ENCODE results near the gene FAM222B.

Gene FAM222B

DNA sequence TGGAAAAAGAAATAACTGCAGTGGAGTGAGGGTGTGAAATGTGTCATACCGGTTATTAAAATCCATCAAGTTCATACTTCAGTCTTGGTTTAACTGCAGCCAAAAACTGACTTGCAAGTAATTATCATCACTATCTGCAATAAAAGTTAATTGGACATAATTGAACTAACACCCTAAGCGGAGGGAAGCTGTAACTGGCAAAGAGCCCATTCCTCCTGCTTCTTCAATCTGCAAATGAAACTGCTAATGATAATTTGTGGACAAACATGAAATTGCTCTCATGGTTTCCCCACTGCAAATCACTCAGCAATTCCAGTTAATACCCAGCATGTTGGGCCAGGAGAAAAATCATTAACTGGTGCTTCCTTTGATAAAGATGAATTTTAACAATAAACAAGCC is 46.5 kb downstream of the FAM222B start (continued):
- TF ChIP-seq HOXC10 (CRISPR knock-in tag; IDR thresholded peaks at IDR 0.05) (no peak), KLF9 (tag by site-specific recombination; IDR thresholded peaks at IDR 0.05; ENCODE audit: low read depth) (no peak), ZNF266 (tag by site-specific recombination; IDR thresholded peaks at IDR 0.05; ENCODE audit: low read depth) (no peak), ZNF707 (tag by site-specific recombination; IDR thresholded peaks at IDR 0.05) (no peak), ZNF146 (tag by site-specific recombination; IDR thresholded peaks at IDR 0.05) (no peak), ZNF768 (tag by site-specific recombination; IDR thresholded peaks at IDR 0.05) (no peak), YY1 (tag by site-specific recombination; IDR thresholded peaks at IDR 0.05) (no peak), ZBTB8A (tag by site-specific recombination; IDR thresholded peaks at IDR 0.05) (no peak), TCF7L2 (IDR thresholded peaks at IDR 0.05; ENCODE audit: borderline replicate concordance, low read depth, low read length) (no peak), PRDM1 (tag by site-specific recombination; IDR thresholded peaks at IDR 0.05) (no peak), GFI1B (tag by site-specific recombination; IDR thresholded peaks at IDR 0.05) (no peak)
- TF ChIP-seq, protein P1, sequence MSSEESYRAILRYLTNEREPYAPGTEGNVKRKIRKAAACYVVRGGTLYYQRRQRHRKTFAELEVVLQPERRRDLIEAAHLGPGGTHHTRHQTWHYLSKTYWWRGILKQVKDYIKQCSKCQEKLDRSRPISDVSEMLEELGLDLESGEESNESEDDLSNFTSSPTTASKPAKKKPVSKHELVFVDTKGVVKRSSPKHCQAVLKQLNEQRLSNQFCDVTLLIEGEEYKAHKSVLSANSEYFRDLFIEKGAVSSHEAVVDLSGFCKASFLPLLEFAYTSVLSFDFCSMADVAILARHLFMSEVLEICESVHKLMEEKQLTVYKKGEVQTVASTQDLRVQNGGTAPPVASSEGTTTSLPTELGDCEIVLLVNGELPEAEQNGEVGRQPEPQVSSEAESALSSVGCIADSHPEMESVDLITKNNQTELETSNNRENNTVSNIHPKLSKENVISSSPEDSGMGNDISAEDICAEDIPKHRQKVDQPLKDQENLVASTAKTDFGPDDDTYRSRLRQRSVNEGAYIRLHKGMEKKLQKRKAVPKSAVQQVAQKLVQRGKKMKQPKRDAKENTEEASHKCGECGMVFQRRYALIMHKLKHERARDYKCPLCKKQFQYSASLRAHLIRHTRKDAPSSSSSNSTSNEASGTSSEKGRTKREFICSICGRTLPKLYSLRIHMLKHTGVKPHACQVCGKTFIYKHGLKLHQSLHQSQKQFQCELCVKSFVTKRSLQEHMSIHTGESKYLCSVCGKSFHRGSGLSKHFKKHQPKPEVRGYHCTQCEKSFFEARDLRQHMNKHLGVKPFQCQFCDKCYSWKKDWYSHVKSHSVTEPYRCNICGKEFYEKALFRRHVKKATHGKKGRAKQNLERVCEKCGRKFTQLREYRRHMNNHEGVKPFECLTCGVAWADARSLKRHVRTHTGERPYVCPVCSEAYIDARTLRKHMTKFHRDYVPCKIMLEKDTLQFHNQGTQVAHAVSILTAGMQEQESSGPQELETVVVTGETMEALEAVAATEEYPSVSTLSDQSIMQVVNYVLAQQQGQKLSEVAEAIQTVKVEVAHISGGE (tag by site-specific recombination; conservative IDR thresholded peaks at IDR 0.05; ENCODE audit: low read depth): no peak
- TF ChIP-seq, protein P2, sequence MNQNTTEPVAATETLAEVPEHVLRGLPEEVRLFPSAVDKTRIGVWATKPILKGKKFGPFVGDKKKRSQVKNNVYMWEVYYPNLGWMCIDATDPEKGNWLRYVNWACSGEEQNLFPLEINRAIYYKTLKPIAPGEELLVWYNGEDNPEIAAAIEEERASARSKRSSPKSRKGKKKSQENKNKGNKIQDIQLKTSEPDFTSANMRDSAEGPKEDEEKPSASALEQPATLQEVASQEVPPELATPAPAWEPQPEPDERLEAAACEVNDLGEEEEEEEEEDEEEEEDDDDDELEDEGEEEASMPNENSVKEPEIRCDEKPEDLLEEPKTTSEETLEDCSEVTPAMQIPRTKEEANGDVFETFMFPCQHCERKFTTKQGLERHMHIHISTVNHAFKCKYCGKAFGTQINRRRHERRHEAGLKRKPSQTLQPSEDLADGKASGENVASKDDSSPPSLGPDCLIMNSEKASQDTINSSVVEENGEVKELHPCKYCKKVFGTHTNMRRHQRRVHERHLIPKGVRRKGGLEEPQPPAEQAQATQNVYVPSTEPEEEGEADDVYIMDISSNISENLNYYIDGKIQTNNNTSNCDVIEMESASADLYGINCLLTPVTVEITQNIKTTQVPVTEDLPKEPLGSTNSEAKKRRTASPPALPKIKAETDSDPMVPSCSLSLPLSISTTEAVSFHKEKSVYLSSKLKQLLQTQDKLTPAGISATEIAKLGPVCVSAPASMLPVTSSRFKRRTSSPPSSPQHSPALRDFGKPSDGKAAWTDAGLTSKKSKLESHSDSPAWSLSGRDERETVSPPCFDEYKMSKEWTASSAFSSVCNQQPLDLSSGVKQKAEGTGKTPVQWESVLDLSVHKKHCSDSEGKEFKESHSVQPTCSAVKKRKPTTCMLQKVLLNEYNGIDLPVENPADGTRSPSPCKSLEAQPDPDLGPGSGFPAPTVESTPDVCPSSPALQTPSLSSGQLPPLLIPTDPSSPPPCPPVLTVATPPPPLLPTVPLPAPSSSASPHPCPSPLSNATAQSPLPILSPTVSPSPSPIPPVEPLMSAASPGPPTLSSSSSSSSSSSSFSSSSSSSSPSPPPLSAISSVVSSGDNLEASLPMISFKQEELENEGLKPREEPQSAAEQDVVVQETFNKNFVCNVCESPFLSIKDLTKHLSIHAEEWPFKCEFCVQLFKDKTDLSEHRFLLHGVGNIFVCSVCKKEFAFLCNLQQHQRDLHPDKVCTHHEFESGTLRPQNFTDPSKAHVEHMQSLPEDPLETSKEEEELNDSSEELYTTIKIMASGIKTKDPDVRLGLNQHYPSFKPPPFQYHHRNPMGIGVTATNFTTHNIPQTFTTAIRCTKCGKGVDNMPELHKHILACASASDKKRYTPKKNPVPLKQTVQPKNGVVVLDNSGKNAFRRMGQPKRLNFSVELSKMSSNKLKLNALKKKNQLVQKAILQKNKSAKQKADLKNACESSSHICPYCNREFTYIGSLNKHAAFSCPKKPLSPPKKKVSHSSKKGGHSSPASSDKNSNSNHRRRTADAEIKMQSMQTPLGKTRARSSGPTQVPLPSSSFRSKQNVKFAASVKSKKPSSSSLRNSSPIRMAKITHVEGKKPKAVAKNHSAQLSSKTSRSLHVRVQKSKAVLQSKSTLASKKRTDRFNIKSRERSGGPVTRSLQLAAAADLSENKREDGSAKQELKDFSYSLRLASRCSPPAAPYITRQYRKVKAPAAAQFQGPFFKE (tag by site-specific recombination; IDR thresholded peaks at IDR 0.05; ENCODE audit: borderline replicate concordance): no peak
- TF ChIP-seq, protein P3, sequence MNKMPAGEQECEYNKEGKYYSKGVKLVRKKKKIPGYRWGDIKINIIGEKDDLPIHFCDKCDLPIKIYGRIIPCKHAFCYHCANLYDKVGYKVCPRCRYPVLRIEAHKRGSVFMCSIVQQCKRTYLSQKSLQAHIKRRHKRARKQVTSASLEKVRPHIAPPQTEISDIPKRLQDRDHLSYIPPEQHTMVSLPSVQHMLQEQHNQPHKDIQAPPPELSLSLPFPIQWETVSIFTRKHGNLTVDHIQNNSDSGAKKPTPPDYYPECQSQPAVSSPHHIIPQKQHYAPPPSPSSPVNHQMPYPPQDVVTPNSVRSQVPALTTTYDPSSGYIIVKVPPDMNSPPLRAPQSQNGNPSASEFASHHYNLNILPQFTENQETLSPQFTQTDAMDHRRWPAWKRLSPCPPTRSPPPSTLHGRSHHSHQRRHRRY (tag by site-specific recombination; IDR thresholded peaks at IDR 0.05): no peak
- TF ChIP-seq, protein P4, sequence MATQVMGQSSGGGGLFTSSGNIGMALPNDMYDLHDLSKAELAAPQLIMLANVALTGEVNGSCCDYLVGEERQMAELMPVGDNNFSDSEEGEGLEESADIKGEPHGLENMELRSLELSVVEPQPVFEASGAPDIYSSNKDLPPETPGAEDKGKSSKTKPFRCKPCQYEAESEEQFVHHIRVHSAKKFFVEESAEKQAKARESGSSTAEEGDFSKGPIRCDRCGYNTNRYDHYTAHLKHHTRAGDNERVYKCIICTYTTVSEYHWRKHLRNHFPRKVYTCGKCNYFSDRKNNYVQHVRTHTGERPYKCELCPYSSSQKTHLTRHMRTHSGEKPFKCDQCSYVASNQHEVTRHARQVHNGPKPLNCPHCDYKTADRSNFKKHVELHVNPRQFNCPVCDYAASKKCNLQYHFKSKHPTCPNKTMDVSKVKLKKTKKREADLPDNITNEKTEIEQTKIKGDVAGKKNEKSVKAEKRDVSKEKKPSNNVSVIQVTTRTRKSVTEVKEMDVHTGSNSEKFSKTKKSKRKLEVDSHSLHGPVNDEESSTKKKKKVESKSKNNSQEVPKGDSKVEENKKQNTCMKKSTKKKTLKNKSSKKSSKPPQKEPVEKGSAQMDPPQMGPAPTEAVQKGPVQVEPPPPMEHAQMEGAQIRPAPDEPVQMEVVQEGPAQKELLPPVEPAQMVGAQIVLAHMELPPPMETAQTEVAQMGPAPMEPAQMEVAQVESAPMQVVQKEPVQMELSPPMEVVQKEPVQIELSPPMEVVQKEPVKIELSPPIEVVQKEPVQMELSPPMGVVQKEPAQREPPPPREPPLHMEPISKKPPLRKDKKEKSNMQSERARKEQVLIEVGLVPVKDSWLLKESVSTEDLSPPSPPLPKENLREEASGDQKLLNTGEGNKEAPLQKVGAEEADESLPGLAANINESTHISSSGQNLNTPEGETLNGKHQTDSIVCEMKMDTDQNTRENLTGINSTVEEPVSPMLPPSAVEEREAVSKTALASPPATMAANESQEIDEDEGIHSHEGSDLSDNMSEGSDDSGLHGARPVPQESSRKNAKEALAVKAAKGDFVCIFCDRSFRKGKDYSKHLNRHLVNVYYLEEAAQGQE (tag by site-specific recombination; IDR thresholded peaks at IDR 0.05): no peak
- TF ChIP-seq, protein P5, sequence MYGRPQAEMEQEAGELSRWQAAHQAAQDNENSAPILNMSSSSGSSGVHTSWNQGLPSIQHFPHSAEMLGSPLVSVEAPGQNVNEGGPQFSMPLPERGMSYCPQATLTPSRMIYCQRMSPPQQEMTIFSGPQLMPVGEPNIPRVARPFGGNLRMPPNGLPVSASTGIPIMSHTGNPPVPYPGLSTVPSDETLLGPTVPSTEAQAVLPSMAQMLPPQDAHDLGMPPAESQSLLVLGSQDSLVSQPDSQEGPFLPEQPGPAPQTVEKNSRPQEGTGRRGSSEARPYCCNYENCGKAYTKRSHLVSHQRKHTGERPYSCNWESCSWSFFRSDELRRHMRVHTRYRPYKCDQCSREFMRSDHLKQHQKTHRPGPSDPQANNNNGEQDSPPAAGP (tag by site-specific recombination; IDR thresholded peaks at IDR 0.05): no peak
- TF ChIP-seq, protein P6, sequence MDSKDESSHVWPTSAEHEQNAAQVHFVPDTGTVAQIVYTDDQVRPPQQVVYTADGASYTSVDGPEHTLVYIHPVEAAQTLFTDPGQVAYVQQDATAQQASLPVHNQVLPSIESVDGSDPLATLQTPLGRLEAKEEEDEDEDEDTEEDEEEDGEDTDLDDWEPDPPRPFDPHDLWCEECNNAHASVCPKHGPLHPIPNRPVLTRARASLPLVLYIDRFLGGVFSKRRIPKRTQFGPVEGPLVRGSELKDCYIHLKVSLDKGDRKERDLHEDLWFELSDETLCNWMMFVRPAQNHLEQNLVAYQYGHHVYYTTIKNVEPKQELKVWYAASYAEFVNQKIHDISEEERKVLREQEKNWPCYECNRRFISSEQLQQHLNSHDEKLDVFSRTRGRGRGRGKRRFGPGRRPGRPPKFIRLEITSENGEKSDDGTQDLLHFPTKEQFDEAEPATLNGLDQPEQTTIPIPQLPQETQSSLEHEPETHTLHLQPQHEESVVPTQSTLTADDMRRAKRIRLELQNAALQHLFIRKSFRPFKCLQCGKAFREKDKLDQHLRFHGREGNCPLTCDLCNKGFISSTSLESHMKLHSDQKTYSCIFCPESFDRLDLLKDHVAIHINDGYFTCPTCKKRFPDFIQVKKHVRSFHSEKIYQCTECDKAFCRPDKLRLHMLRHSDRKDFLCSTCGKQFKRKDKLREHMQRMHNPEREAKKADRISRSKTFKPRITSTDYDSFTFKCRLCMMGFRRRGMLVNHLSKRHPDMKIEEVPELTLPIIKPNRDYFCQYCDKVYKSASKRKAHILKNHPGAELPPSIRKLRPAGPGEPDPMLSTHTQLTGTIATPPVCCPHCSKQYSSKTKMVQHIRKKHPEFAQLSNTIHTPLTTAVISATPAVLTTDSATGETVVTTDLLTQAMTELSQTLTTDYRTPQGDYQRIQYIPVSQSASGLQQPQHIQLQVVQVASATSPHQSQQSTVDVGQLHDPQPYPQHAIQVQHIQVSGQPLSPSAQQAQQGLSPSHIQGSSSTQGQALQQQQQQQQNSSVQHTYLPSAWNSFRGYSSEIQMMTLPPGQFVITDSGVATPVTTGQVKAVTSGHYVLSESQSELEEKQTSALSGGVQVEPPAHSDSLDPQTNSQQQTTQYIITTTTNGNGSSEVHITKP (tag by site-specific recombination; IDR thresholded peaks at IDR 0.05): no peak

Measured in HEK293 (cell line).